HL-60 (cell line): ENCODE data around the gene CAGE1.
A peak's percentile ranks its signal among the peaks of the same experiment; 100 is the strongest.

Source experiments
- DNase-seq, 2 experiments: peaks; one replicate each; pipeline ENCODE4 v3.0.0-alpha.2; 2010 to 2020; ENCODE audit warnings: low read depth in 1 of 2, low spot score in 1 of 2
- H3K27ac ChIP-seq: fragments of 250-450 bp; sonication (Bioruptor Pico); replicated peaks from 2 replicates; pipeline ENCODE4 v1.5.1; 2020; ENCODE audit warnings: mild to moderate bottlenecking, moderate library complexity
- H3K27me3 ChIP-seq: fragments of 250-450 bp; sonication (Bioruptor Pico); 2 replicates; pipeline ENCODE4 v1.5.1; 2021; ENCODE audit warnings: mild to moderate bottlenecking, moderate library complexity; ENCODE audit not compliant: insufficient read depth, poor library complexity, severe bottlenecking
- H3K4me3 ChIP-seq: replicated peaks from 2 replicates; pipeline ENCODE4 v1.5.1; 2011; ENCODE audit warnings: mild to moderate bottlenecking, control low read depth, low read length; ENCODE audit not compliant: insufficient read depth
- CTCF ChIP-seq: IDR thresholded peaks from one replicate; pipeline ENCODE4 v1.5.1; 2011; ENCODE audit warnings: low read length, control low read depth, inconsistent platforms; ENCODE audit not compliant: insufficient read depth
- GABPA ChIP-seq: IDR thresholded peaks from 2 replicates; pipeline ENCODE4 v1.6.1; 2012; ENCODE audit warnings: low read depth
- POLR2AphosphoS5 ChIP-seq: IDR thresholded peaks from 2 replicates; pipeline ENCODE4 v1.6.1; 2012; ENCODE audit warnings: low read depth
- REST ChIP-seq: IDR thresholded peaks from 2 replicates; pipeline ENCODE4 v1.6.1; 2012; ENCODE audit warnings: low read depth; ENCODE audit not compliant: insufficient replicate concordance
- SPI1 ChIP-seq: IDR thresholded peaks from 2 replicates; pipeline ENCODE4 v1.6.1; 2012; ENCODE audit warnings: low read depth, mild to moderate bottlenecking, borderline replicate concordance

The CAGE1 gene

GRCh38 chr6:7312616-7313504 is 76.7 kb downstream of the CAGE1 start, which contains the start of gene SSR1:
SSR1 (minus strand) TSS chr6:7313199; CDS start chr6:7313120, 79 bp downstream.
- TF ChIP-seq REST (no peak), SPI1 (no peak; the same call in 1 of the 2 replicates), GABPA (peak; percentile 50), POLR2AphosphoS5 (peak; percentile 70; the same call in 1 of the 2 replicates), CTCF (no peak)
- peak; percentile 94 to 98 for DNase-seq
- peak within 1 kb of the TSS; percentile 86 for H3K27ac ChIP-seq
- peak within 1 kb of the TSS; percentile 96 for H3K4me3 ChIP-seq
- H3K27me3 ChIP-seq: no peaks in the 10 kb centered on the region

- Histone ChIP-seq H3K27me3 (no peaks in the 10 kb centered on the region), H3K27ac (peak overlapping the region; percentile 86), H3K4me3 (peak overlapping the region; percentile 96)
- DNase-seq: no peak
- no peak for TF ChIP-seq REST
- TF ChIP-seq CTCF: no peak
- TF ChIP-seq GABPA: no peak
- no peak for TF ChIP-seq SPI1
- TF ChIP-seq POLR2AphosphoS5: no peak
These were observed 77.5 kb downstream of the CAGE1 start for GRCh38 chr6:7311917-7312615.

- peak in 1 of 2 experiments; percentile 38 for DNase-seq
- Histone ChIP-seq H3K4me3 (peak overlapping the region; percentile 96), H3K27ac (peak overlapping the region; percentile 86), H3K27me3 (no peaks in the 10 kb centered on the region)
- TF ChIP-seq SPI1 (no peak), GABPA (no peak), POLR2AphosphoS5 (no peak), REST (no peak), CTCF (no peak)
These were observed 78.4 kb downstream of the CAGE1 start for GRCh38 chr6:7311176-7311575.
